Nephron (organoid): Measurements from ENCODE around the gene CAMK2N1.

Source experiments
- H3K27ac Mint-ChIP-seq, 3 experiments: 2 replicates each; pipeline ENCODE4 v1.8.0; 2020; ENCODE audit warnings: mixed read lengths in 3 of 3, mild to moderate bottlenecking in 2 of 3, moderate library complexity in 1 of 3
- H3K27me3 Mint-ChIP-seq: 2 replicates; pipeline ENCODE4 v1.8.0; 2021; ENCODE audit warnings: low read depth, mild to moderate bottlenecking, moderate library complexity, mixed read lengths
- H3K36me3 Mint-ChIP-seq: 2 replicates; pipeline ENCODE4 v1.8.0; 2020; ENCODE audit warnings: low read depth, mixed read lengths
- H3K4me1 Mint-ChIP-seq: 2 replicates; pipeline ENCODE4 v1.8.0; 2020; ENCODE audit warnings: mixed read lengths
- H3K4me3 Mint-ChIP-seq, 3 experiments: 2 replicates each; pipeline ENCODE4 v1.8.0; 2020; ENCODE audit warnings: mild to moderate bottlenecking in 3 of 3, mixed read lengths in 3 of 3, moderate library complexity in 2 of 3
- H3K9me3 Mint-ChIP-seq: 2 replicates; pipeline ENCODE4 v1.8.0; 2020; ENCODE audit warnings: mixed read lengths
- CTCF ChIP-seq, 3 experiments: fragments of 200-600 bp; sonication (generic); IDR thresholded peaks; one replicate each; pipeline ENCODE4 v1.5.0; 2021; ENCODE audit warnings: antibody characterized with exemption in 3 of 3; ENCODE audit not compliant: unreplicated experiment in 3 of 3

CAMK2N1 gene

GRCh38 chr1:20507564-20508410 lies 21.8 kb upstream of the CAMK2N1 start, which contains the start of gene MUL1:
MUL1 (minus strand) TSS chr1:20508151; CDS start chr1:20508024, 127 bp downstream.
- no peak for TF ChIP-seq CTCF (IDR thresholded peaks at IDR 0.05; ENCODE audit: unreplicated experiment in 3 of 3)
- Mint-ChIP-seq H3K36me3 (peaks cover 3% of the 10 kb centered on the region), H3K27me3 (peaks cover 9% of the 10 kb centered on the region), H3K4me3 (peak within 1 kb of the TSS; percentile 87 to 96 (median 88)), H3K4me1 (peaks cover 7% of the 10 kb centered on the region), H3K9me3 (no peaks in the 10 kb centered on the region), H3K27ac (peak within 1 kb of the TSS; percentile 3 to 86 (median 48))

GRCh38 chr1:20507248-20507563 lies 21.2 kb upstream of the CAMK2N1 start:
- H3K27ac Mint-ChIP-seq = peak overlapping the region; percentile 3 to 86 (median 48)
- peaks cover 7% of the 10 kb centered on the region for H3K4me1 Mint-ChIP-seq
- peaks cover 3% of the 10 kb centered on the region for H3K36me3 Mint-ChIP-seq
- H3K27me3 Mint-ChIP-seq = peaks cover 9% of the 10 kb centered on the region
- H3K9me3 Mint-ChIP-seq = no peaks in the 10 kb centered on the region
- TF ChIP-seq CTCF (IDR thresholded peaks at IDR 0.05; ENCODE audit: unreplicated experiment in 3 of 3) = no peak
- peak overlapping the region; percentile 87 to 96 (median 88) for H3K4me3 Mint-ChIP-seq

DNA sequence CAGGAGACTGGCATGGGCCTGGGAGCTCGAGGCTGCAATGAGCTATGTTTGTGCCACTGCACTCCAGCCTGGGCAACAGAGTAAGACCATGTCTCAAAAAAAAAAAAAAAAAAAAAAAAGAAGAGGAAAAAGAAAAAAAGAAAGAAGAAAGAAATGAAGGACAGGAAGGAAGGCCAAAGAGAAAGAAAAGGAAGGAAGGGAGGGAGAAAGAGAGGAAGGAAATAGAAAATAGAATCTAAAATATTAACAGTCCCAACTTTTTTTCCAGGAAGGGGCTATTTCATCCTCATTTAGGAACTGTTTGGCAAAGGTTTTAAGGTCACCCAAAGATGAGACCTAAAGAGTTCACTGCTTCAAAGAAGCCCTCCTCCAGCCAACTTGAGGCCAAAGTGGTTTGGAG lies 19.5 kb upstream of the CAMK2N1 start:
- Mint-ChIP-seq H3K4me3 (peak overlapping the region; percentile 67 to 76 (median 69)), H3K36me3 (peaks cover 11% of the 10 kb centered on the region), H3K4me1 (peaks cover 7% of the 10 kb centered on the region), H3K27ac (no peak overlapping the region), H3K27me3 (no peaks in the 10 kb centered on the region), H3K9me3 (no peaks in the 10 kb centered on the region)
- no peak for TF ChIP-seq CTCF (IDR thresholded peaks at IDR 0.05; ENCODE audit: unreplicated experiment in 3 of 3)

- Mint-ChIP-seq H3K36me3 (peaks cover 25% of the 10 kb centered on the region), H3K9me3 (no peaks in the 10 kb centered on the region), H3K4me1 (no peaks in the 10 kb centered on the region), H3K4me3 (no peak overlapping the region), H3K27ac (no peak overlapping the region), H3K27me3 (no peaks in the 10 kb centered on the region)
- TF ChIP-seq CTCF (IDR thresholded peaks at IDR 0.05; ENCODE audit: unreplicated experiment in 3 of 3) = no peak
Observed at GRCh38 chr1:20500716-20501115, 14.7 kb upstream of the CAMK2N1 start.

- H3K36me3 Mint-ChIP-seq = peaks cover 25% of the 10 kb centered on the region
- no peak overlapping the region for H3K27ac Mint-ChIP-seq
- no peaks in the 10 kb centered on the region for H3K9me3 Mint-ChIP-seq
- H3K4me1 Mint-ChIP-seq = no peaks in the 10 kb centered on the region
- TF ChIP-seq CTCF (IDR thresholded peaks at IDR 0.05; ENCODE audit: unreplicated experiment in 3 of 3) = no peak
- no peaks in the 10 kb centered on the region for H3K27me3 Mint-ChIP-seq
- no peak overlapping the region for H3K4me3 Mint-ChIP-seq
Observed at GRCh38 chr1:20499718-20500117, 13.7 kb upstream of the CAMK2N1 start.

DNA sequence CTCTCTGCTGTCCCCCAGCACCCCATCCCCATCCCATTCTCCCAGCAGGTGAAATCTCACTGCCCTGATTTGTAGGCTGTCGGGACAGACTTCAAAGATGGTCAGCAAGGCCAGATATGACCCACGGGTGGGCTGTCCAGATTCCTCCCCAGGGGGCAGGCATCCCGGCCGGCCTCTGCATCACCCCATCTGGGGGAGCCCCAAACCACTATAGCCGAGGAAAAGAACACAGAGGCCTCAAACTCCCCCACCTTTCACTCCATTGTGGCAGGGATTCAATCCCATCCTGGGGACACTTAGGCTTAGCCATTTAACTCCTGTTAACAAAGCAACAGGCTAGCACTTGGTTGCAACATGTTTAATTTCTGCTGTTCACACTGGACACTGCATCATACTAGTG lies 13.1 kb upstream of the CAMK2N1 start:
- no peak for TF ChIP-seq CTCF (IDR thresholded peaks at IDR 0.05; ENCODE audit: unreplicated experiment in 3 of 3)
- Mint-ChIP-seq H3K27me3 (no peaks in the 10 kb centered on the region), H3K4me3 (no peak overlapping the region), H3K9me3 (no peaks in the 10 kb centered on the region), H3K36me3 (peaks cover 23% of the 10 kb centered on the region), H3K4me1 (no peaks in the 10 kb centered on the region), H3K27ac (no peak overlapping the region)
